GM21526 (cell line): ENCODE measurements around the gene TRMT13.
A peak's percentile ranks its signal among the peaks of the same experiment; 100 is the strongest.

ENCODE experiments used
- ATAC-seq: cut with Tn5 transposase; IDR thresholded peaks from one replicate; pipeline ENCODE4 v1.9.1; 2021; ENCODE audit warnings: moderate library complexity; ENCODE audit not compliant: unreplicated experiment, low FRiP score

The TRMT13 gene

GRCh38 chr1:100132566-100133477 is at the start of gene TRMT13, which contains the start of gene SASS6:
Gene TRMT13 (plus strand): TSS chr1:100133163. CDS start chr1:100133169, 6 bp downstream.
Gene SASS6 (minus strand): TSS chr1:100132930. CDS start chr1:100132814, 116 bp downstream.
- ATAC-seq: peak; percentile 88

- no peak for ATAC-seq
Observed at GRCh38 chr1:100087396-100087795, 45.6 kb upstream of the TRMT13 start.

- no peak for ATAC-seq
Observed at GRCh38 chr1:100089082-100089481, 43.9 kb upstream of the TRMT13 start.

- ATAC-seq: no peak
Observed at GRCh38 chr1:100090471-100090870, 42.5 kb upstream of the TRMT13 start.

- ATAC-seq: no peak
Observed at GRCh38 chr1:100100202-100100601, 32.8 kb upstream of the TRMT13 start.

- no peak for ATAC-seq
Observed at GRCh38 chr1:100101564-100101963, 31.4 kb upstream of the TRMT13 start.

- ATAC-seq: no peak
Observed at GRCh38 chr1:100107696-100108095, 25.3 kb upstream of the TRMT13 start.

- ATAC-seq: no peak
Observed at GRCh38 chr1:100109554-100110066, 23.4 kb upstream of the TRMT13 start.

GRCh38 chr1:100115524-100115923 is 17.4 kb upstream of the TRMT13 start:
- ATAC-seq: no peak

- no peak for ATAC-seq
Observed at GRCh38 chr1:100122177-100122576, 10.8 kb upstream of the TRMT13 start.

GRCh38 chr1:100127226-100127625 is 5.7 kb upstream of the TRMT13 start:
- no peak for ATAC-seq

- ATAC-seq: no peak
Observed at GRCh38 chr1:100130552-100131077, 2.3 kb upstream of the TRMT13 start.

- ATAC-seq: no peak
Observed at GRCh38 chr1:100131623-100132022, 1.3 kb upstream of the TRMT13 start.

GRCh38 chr1:100134872-100135271 is 1.9 kb downstream of the TRMT13 start:
- ATAC-seq: no peak

- no peak for ATAC-seq
Observed at GRCh38 chr1:100137602-100138001, 4.6 kb downstream of the TRMT13 start.

- no peak for ATAC-seq
Observed at GRCh38 chr1:100141192-100141591, 8.2 kb downstream of the TRMT13 start.

- no peak for ATAC-seq
Observed at GRCh38 chr1:100142343-100142742, 9.4 kb downstream of the TRMT13 start.

GRCh38 chr1:100145116-100145515 is 12.2 kb downstream of the TRMT13 start:
- no peak for ATAC-seq

- ATAC-seq: no peak
Observed at GRCh38 chr1:100146958-100147357, 14.0 kb downstream of the TRMT13 start.

- ATAC-seq: no peak
Observed at GRCh38 chr1:100147875-100148274, 14.9 kb downstream of the TRMT13 start.

- no peak for ATAC-seq
Observed at GRCh38 chr1:100151679-100152078, 18.7 kb downstream of the TRMT13 start.

GRCh38 chr1:100152271-100152670 is 19.3 kb downstream of the TRMT13 start:
- peak; percentile 91 for ATAC-seq
